ENCODE results near the gene LSM7. TPM values are rescaled to one million over a fixed set of nuclear protein-coding genes. Genes with fewer than 3 reads are reported as not detected.

Gene LSM7
- total RNA-seq, 1 experiment from 2014 or later = 238 TPM

DNA sequence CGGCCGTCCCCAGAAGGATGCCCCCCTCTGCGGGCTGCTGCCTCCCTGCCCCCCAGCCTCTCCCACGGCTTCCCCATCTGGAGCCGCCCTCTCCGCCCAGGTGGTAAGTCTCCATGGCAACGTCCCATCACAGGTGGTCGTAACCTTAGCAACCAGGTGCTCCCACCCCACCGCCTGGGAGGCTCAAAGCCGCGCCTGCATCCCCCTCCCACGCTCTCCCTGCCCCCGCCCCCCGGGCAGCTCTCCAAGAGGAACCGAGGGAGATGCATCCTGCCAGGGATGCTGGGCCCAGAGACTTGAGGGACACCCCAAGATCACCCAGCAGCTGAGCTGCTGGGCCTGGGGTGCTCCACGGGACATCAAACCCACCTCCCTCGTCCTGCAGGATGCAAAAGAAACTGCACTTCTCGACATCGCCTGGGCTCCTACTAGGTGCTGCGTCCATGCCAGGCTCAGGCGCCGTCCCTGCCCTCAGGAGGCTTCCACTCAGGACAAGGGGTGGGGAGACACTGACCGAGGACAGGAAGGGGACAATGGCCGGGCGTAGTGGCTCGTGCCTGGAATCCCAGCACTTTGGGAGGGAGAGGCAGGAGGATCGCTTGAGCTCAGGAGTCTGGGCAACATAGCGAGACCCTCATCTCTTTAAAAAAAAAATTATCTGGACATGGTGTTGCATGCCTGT lies 15.4 kb downstream of the LSM7 start:
- in situ Hi-C loops (cut with HindIII; ENCODE audit: low pct_unique_long_range_greater_than_20kb, low sequenced_read_pairs) = no loop called here
- no peak for DNase-seq (ENCODE audit: low read depth)

DNA sequence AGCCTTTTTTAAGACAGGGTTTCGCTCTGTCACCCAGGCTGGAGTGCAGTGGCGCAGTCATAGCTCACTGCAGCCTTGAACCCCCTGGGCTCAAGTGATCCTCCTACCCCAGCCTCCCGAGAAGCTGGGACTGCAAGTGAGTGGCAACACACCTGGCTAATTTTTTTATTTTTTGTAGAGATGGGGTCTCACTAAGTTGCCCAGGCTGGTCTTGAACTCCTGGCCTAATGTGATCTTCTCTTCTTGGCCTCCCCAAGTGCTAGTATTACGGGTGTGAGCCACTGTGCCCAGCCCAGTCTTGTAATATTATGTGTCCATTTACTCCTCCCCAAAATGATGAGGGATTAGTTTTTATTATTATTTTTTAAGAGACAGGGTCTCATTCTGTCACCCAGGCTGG lies 17.3 kb downstream of the LSM7 start:
- no peak for DNase-seq (ENCODE audit: low read depth)
- in situ Hi-C loops (cut with HindIII; ENCODE audit: low pct_unique_long_range_greater_than_20kb, low sequenced_read_pairs) = no loop called here

DNA sequence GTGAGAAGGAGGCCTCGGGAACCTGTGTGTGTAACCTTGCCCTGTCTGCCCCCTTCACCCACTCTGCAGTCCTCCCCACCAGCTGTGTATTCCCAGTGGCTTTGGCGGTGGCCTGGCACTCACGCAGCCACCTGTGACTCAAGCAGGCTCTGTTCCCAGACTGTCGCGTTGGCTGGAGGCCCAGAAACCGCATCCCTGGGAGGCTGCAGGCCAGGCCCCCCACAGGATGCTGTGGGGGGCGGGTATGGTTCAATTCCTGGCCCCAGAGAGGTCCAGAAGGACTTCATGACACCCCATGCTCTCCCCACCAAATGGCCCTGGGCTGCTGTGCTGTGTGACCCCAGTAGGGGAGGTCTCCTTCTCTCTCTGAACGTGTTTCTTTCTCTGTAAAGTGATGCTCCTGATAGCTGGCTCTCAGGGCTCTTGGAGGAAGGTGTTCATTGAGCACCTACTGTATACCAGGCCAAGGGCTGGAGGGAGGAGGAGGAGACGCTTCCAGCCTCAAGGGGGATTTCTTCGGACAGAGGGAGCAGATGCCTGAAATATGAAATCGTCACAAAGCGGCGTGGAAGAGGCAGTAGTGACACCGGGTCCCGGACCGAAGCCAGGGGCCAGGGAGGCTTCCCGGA lies 18.5 kb downstream of the LSM7 start:
- in situ Hi-C loops (cut with HindIII; ENCODE audit: low pct_unique_long_range_greater_than_20kb, low sequenced_read_pairs) = no loop called here
- DNase-seq (ENCODE audit: low read depth) = peak; percentile 21

DNA sequence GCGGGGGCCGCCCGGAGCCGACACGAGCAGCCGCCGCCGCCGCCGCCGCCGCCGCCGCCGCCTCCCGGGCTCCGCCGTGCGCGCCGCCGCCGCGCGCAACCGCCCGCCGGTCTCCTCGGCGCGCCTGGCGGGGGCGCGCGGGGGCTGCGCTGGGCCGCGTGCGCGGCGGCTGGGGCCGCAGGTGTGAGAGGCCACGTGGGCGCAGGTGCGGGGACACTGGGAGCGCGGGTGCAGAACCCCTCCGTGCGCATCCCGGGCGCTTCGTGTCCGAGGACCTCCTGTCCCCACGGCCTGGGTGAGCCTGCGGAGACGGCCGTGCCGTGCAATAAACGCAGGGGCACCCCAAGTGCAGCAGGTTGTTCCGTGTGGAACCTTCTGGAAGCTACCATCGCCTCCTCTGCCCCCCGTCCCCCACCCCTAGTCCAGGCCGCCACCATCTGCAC lies 20.3 kb downstream of the LSM7 start, which contains the start of gene LINGO3:
TSS of gene LINGO3 (minus strand) at position 41 of the 443 bp plus-strand sequence. CDS start 16,378 bp downstream, outside the sequence.
- in situ Hi-C loops (cut with HindIII; ENCODE audit: low pct_unique_long_range_greater_than_20kb, low sequenced_read_pairs) = no loop called here

DNA sequence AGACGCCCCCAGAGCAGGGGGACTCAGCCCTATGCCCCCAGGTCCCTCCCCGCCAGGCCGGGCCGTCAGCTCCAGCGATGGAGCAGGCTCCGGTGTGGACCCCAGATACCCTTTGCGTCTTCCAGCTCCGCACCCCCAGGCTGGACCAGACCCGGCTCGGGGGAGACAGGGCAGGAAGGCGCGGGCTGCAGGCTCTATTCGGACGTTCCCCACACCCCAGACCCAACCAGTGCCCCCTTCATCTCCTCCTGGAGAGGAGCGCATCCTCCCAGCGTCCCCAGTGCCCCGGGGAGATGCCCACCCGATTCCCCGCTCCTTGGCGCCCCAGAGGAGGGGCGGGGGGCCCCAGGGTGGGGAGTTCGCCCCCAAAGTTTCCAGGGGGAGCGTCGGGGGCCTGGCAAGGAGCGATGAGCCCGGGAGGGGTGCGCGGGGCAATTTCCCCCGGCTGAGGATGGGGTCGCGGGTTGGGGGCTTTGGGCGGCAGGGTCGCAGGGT lies 20.8 kb downstream of the LSM7 start:
- in situ Hi-C loops (cut with HindIII; ENCODE audit: low pct_unique_long_range_greater_than_20kb, low sequenced_read_pairs) = no loop called here

More for the DNA sequence above, 20.3 kb downstream of the LSM7 start, which contains the start of gene LINGO3:
- DNase-seq (ENCODE audit: low read depth) = no peak

DNA sequence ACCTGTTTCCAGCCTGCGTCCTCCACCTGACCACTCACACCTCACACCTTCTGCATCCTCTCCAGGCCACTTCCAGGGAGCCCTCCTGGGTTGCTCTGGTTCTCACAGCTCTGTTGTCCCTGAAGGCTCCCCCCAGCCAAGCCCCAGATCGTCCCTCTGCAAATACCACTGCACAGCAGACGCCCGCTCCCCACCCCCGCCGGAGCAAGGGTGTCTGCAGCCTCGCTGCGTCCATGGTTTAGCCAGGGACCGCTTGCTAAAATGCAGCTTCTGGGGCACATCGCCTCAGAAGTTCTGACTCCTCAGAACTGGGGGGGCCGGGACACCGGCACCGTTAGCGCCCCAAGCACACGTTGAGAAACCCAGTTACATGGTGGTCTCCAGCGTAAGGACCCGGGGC lies 21.4 kb downstream of the LSM7 start:
- in situ Hi-C loops (cut with HindIII; ENCODE audit: low pct_unique_long_range_greater_than_20kb, low sequenced_read_pairs) = no loop called here
- DNase-seq (ENCODE audit: low read depth) = no peak

More for the DNA sequence above, 20.8 kb downstream of the LSM7 start:
- no peak for DNase-seq (ENCODE audit: low read depth)

DNA sequence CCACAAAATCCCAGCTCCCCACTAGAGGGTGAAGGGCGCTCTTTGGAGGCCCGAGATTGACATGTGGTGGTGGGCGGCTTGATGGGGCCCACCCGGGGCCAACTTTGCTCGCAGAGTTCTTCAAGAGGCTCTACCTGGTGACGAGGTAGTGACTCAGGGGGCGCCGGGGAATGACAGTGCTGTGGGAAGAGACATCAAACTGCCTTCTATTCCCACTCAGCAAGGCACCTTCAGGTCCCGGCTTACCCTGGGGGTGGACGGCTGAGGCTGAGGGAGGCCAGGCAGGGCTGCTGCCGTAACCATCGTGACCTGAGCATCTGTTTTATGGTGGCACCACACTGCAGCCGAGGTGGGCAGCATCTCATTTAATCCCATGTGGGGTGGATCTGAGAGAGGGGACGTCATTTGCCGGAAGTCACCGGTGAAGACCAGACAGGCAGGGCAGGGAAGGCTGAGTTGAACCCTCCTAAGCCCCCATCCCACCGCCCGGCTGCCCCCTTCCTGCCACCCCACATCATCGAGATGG lies 22.0 kb downstream of the LSM7 start:
- no peak for DNase-seq (ENCODE audit: low read depth)
- in situ Hi-C loops (cut with HindIII; ENCODE audit: low pct_unique_long_range_greater_than_20kb, low sequenced_read_pairs) = no loop called here

DNA sequence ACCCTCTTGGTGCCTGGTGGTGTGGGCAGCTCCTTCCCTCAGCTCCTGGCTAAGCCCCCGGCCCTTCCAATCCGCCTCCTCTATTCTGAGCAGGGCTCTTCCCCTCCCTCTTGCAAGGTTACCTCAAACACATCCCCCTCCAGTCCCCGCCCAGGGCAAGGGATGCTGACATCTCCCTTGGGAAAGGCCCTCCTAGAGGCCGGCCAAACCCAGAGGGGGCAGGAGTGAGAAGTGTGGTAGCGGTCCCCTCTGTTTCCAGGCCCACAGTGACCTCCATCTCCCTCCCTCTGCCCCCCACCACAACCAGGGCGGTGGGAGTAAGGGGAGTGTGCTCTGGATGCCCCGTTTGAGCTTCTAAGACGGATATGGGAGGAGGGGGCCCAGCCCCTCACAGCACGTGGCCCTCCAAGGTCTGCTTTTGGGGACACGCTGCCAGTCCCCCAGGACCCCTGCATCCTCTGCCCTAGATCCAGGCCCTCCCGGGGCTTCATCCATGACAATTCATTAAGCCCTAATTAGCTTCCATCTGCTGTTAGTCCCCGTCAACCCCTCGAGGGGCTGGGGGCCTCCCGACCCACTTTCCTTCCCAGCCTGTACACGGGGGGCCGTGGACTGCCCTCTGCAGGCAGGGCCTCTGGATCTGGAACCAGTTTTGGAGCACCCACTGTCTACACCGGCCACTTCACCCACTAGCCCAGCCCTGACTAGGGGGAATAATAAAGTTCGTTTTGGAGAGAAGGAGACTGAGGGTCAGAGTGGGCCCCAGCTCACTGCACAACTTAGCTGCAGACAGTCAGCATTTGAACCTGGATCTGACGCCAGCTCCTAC lies 22.7 kb downstream of the LSM7 start:
- in situ Hi-C loops (cut with HindIII; ENCODE audit: low pct_unique_long_range_greater_than_20kb, low sequenced_read_pairs) = no loop called here
- DNase-seq (ENCODE audit: low read depth) = no peak

DNA sequence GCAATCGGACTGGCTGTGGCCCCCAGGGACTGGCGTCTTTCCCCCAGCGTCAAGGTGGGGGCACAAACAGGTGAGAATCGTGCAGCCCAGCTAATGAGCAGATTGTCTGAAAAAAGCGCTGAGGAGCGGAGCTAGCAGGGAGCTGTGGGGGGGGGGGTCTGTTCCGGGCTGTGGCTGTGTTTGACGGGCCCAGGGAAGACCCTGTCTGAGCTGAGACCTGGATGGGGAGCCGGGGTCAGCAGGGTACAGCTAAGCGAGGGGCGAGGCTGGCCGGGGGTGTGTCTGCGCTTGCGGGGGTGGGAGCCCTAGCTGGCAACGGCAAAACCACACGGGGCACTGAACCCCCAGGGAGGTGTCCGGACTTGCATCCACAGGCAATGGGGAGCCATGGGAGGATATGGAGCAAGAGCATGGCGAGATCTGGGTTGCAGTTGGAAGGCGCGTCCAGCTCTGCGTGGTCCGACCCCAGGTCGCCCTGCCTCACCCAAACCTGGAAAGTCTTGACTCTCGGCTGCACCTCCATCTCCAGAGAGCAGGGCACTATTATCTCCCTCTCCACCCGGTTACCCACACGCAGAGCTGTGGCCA lies 25.1 kb downstream of the LSM7 start:
- in situ Hi-C loops (cut with HindIII; ENCODE audit: low pct_unique_long_range_greater_than_20kb, low sequenced_read_pairs) = no loop called here
- DNase-seq (ENCODE audit: low read depth) = no peak

DNA sequence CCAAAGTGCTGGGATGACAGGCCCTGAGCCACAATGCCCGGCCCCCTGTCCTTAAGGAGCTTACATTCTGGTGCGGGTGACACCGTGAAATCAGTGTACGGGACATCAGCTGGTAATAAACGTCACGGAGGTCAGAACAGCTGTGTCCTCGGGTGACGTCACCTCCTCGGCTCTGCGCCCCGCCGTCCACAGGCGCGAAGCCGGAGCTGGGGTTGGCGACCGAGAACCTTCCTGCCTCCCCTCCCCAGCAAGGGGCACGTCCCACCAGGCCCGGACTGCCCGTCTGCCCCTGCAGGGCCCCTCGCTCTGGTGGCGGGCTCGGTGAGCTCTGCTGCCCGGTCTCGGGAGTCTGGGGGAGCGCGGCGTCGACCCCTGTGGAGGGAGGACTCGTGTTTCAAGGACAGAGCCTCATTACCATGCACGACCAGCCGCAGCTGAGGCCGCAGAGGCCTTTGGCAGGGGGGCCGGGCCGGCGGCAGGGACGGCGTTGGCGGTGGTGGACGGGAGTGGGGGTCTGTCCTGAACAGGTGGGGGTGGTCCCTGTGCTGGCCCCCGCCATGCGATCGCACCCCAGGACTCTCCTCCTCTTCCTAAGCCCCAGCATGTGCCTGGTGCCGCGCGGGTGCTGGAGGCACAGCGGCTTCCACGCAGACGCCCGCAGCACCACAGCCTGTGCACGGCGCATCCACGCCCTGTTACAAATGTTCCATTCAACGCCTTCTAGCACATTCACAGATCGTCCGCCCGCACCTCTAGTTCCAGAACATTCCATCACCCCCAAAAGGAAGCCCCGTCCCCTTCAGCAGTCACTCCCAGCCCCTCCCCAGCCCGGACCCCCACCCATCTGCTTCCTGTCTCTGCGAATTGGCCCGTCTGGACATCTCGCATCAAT lies 25.8 kb downstream of the LSM7 start:
- in situ Hi-C loops (cut with HindIII; ENCODE audit: low pct_unique_long_range_greater_than_20kb, low sequenced_read_pairs) = no loop called here

DNA sequence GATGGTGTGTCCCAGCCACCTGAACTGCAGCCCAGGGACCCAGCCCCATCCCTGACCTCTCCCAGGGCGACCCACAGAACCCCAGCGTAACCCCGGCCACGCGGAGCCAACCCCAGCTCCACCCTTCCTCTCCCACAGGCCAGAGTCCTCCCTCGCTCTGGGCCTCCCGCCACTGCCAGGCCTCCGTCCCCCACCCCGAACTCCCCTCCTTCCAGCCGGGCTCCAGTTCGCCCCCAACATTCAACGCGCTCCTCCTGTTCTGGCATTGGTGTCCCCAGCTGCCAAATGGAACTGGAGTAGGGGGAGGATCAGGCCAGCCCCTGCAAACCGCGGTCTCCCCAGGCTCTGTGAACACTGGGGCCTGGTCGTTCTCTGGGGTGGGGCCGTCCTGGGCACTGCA lies 27.9 kb downstream of the LSM7 start:
- in situ Hi-C loops (cut with HindIII; ENCODE audit: low pct_unique_long_range_greater_than_20kb, low sequenced_read_pairs) = no loop called here
- no peak for DNase-seq (ENCODE audit: low read depth)

More for the DNA sequence above, 25.8 kb downstream of the LSM7 start:
- no peak for DNase-seq (ENCODE audit: low read depth)

DNA sequence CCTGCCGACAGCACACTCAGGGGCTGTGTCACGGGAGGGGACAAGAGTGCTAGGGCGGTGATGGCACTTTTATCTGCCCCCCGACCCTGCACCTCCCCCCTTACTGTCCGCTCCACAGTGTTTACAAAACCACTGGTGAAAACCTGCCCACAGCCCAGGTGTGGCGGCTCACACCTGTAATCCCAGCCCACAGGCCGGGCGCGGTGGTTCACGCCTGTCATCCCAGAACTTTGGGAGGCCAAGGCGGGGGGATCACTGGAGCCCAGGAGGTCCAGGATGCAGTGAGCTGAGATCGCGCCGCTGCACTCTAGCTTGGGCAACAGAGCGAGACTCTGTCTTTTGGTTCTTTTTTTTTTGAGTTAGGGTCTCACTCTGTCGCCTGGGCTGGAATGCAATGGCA lies 32.2 kb downstream of the LSM7 start:
- in situ Hi-C loops (cut with HindIII; ENCODE audit: low pct_unique_long_range_greater_than_20kb, low sequenced_read_pairs) = no loop called here

DNA sequence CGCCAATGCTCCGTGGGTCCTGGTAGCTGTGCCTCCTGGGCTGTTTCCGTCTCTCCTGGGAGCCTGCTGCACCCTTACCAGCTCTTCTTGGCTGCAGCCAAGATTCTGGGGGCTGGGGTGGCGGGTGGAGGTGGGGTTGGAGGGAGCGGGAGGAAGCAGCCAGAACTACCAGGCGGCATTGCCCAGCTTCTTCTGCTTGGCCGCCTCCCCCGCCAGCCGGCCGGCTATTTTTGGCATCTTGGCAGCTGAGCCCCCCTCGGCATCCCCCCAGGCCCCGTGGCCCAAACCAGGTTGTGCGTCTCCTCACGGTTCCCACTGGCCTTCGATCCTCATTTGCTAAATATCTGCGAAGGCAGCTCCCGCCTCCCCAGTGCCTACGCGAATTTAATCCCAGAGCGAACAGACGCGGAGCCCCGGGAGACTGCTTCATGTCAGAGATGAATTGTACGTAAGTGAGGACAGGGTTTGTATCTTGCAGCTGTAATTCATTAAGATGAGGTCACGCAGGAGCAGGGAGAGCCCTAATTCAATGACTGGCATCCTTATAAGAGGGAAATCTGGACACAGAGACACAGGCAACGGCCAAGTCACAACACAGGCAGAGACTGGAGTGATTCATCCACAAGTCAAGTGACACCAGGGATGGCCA lies 33.6 kb downstream of the LSM7 start:
- in situ Hi-C loops (cut with HindIII; ENCODE audit: low pct_unique_long_range_greater_than_20kb, low sequenced_read_pairs) = no loop called here
- DNase-seq (ENCODE audit: low read depth) = no peak

More for the DNA sequence above, 32.2 kb downstream of the LSM7 start:
- DNase-seq (ENCODE audit: low read depth) = no peak

DNA sequence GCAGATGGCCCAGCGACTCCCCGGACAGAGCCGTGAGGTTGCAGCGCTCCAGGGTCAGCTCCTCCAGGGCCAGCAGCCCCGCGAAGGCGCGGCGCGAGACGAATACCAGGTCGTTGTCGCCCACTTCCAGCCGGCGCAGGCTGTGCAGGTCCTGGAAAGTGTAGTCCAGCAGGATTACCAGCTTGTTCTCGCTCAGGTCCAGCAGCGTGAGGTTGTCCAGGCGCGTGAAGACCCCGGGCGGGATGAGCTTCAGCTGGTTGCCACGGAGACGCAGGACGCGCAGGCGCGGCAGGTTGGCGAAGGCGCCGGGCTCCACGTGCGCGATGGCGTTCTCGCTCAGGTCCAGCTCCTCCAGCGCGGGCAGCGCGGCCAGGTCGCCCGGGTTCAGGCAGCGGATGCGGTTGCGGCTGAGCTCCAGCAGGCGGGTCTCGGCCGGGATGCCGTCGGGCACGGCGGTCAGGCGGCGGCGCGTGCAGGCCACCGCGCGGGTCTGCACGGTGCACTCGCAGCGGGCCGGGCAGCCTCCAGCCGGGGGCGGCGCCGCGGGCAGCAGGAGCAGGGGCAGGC lies 37.1 kb downstream of the LSM7 start:
- in situ Hi-C loops (cut with HindIII; ENCODE audit: low pct_unique_long_range_greater_than_20kb, low sequenced_read_pairs) = no loop called here

DNA sequence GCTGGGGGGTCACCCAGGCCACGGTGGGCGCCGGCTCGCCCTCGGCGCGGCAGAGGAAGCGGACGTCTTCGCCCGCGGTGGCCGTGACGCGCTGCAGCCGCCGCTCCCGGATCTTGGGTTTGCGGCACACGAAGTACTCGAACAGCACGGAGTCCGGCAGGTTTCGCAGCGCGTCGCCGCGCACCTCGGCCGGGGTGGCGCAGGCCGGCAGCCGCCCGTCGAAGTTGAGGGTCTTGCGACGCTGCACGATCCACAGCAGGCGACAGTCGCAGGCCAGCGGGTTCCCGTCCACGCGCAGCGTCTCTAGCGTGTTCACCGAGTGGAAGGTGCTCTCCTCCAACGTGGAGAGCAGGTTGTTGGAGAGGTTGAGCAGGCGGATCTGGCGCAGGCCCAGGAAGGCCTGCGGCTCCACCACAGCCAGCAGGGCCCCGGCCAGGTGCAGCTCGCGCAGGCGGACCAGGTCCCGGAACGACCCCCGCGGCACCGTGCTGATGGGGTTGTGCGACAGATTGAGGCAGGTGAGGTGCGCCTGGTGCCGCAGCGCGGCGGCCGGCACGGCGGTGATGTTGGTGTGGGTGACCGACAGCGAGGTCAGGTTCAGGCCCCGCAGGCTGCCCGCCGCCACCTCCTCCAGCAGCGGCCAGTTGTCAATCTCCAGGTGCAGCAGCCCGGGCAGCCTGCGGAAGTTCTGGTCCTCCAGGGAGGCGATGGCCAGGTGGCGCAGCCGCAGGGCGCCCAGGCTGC lies 37.8 kb downstream of the LSM7 start:
- no peak for DNase-seq (ENCODE audit: low read depth)

More for the DNA sequence above, 37.1 kb downstream of the LSM7 start:
- DNase-seq (ENCODE audit: low read depth) = no peak

More for the DNA sequence above, 37.8 kb downstream of the LSM7 start:
- in situ Hi-C loops (cut with HindIII; ENCODE audit: low pct_unique_long_range_greater_than_20kb, low sequenced_read_pairs) = no loop called here

All from Caki2 (cell line).